Stimulated activated CD4-positive, alpha-beta T cell treated with anti-CD3 and anti-CD28 coated beads, Interleukin-1b, Interleukin-23, amount 100 ng/mL, for 48 hours (primary cell): ENCODE measurements around the gene NFIC.

Experiments
- DNase-seq: peaks from one replicate; pipeline ENCODE4 v3.0.0-alpha.2; 2020

NFIC gene

GRCh38 chr19:3471954-3472655, 105.7 kb downstream of the NFIC start:
- DNase-seq, result peak; percentile 30

GRCh38 chr19:3474010-3474409, 107.6 kb downstream of the NFIC start:
- no peak for DNase-seq

GRCh38 chr19:3474614-3475013, 108.2 kb downstream of the NFIC start:
- no peak for DNase-seq

GRCh38 chr19:3475449-3475848, 109.1 kb downstream of the NFIC start:
- no peak for DNase-seq

GRCh38 chr19:3476830-3477229, 110.4 kb downstream of the NFIC start:
- no peak for DNase-seq

GRCh38 chr19:3477506-3477905, 111.1 kb downstream of the NFIC start:
- DNase-seq, result no peak

- DNase-seq, result no peak
Measured at GRCh38 chr19:3477951-3478350, 111.6 kb downstream of the NFIC start.

- DNase-seq, result no peak
Measured at GRCh38 chr19:3478409-3479176, 112.2 kb downstream of the NFIC start.

GRCh38 chr19:3479177-3479833, 112.9 kb downstream of the NFIC start:
- peak; percentile 62 for DNase-seq

GRCh38 chr19:3479834-3480215, 113.4 kb downstream of the NFIC start:
- DNase-seq, result peak; percentile 43

- DNase-seq, result no peak
Measured at GRCh38 chr19:3480383-3481091, 114.2 kb downstream of the NFIC start, which contains the start of gene SMIM24. Gene SMIM24, minus strand, starts transcription at chr19:3480525. Its CDS starts 62 bp downstream, at chr19:3480463.

- no peak for DNase-seq
Measured at GRCh38 chr19:3481241-3482090, 115.1 kb downstream of the NFIC start.

- DNase-seq, result no peak
Measured at GRCh38 chr19:3482507-3483225, 116.3 kb downstream of the NFIC start.

- no peak for DNase-seq
Measured at GRCh38 chr19:3483226-3483628, 116.8 kb downstream of the NFIC start, which contains the start of gene SMIM44. Gene SMIM44, minus strand, starts transcription at chr19:3483441. Its CDS starts 38 bp downstream, at chr19:3483403.

GRCh38 chr19:3491396-3492119, 125.2 kb downstream of the NFIC start:
- DNase-seq, result no peak

- DNase-seq, result no peak
Measured at GRCh38 chr19:3492131-3492839, 125.9 kb downstream of the NFIC start.

GRCh38 chr19:3492919-3493318, 126.5 kb downstream of the NFIC start:
- no peak for DNase-seq

GRCh38 chr19:3493651-3494050, 127.3 kb downstream of the NFIC start:
- no peak for DNase-seq

- DNase-seq, result peak; percentile 54
Measured at GRCh38 chr19:3494051-3494450, 127.7 kb downstream of the NFIC start.

GRCh38 chr19:3494559-3494958, 128.2 kb downstream of the NFIC start:
- peak; percentile 71 for DNase-seq
